Cortex of kidney (tissue), 1 donor: ENCODE results near the gene DUSP5.

Source experiments
- DNase-seq: peaks from one replicate; lab custom pipeline; 2025; lab: John Stamatoyannopoulos, UW

The DUSP5 gene

GRCh38 chr10:110500515-110500905, 2.8 kb downstream of the DUSP5 start:
- no peak for DNase-seq

DNA sequence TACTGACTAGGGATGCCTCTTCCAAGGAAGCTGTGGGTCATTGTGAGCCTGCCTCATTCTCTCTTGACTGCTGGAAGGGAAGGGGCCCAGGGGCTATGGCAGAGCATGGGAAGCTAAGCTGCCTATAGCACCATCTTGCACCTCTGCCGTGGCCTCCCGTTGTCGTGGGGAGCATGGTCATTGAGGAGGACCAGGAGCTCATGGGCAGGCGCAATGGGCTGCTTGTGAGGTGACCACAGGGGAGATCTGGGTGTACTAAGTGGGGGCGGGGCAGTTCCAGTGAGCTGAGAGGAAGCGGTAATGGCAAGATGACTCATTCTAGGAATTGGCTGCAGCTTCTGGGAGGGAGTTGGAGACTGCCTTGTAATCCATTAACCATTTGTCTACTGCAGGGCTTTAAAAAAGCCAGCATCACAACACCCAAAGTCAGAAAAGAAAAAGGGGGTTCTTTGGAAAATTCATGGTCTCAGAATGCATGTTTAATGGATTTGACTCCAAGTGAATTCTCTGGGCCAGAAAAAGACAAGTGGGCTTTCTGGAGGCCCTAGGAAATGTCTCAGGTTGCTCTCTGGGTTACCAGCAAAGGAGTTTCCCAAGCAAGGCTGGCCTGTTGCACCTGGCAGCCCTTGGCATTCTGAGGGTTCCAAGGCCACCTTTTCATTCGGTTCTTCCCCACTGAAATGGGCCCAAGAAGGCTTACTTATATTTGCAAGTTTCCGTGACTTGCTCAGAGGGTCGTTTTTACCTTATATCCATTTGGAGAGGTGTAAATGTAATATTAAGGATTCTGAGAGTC, 3.6 kb downstream of the DUSP5 start:
- no peak for DNase-seq

- DNase-seq, result no peak
Observed at GRCh38 chr10:110502072-110502845, 4.6 kb downstream of the DUSP5 start.

GRCh38 chr10:110502851-110503301, 5.2 kb downstream of the DUSP5 start:
- no peak for DNase-seq

- DNase-seq, result no peak
Observed at GRCh38 chr10:110503528-110504110, 5.9 kb downstream of the DUSP5 start.

DNA sequence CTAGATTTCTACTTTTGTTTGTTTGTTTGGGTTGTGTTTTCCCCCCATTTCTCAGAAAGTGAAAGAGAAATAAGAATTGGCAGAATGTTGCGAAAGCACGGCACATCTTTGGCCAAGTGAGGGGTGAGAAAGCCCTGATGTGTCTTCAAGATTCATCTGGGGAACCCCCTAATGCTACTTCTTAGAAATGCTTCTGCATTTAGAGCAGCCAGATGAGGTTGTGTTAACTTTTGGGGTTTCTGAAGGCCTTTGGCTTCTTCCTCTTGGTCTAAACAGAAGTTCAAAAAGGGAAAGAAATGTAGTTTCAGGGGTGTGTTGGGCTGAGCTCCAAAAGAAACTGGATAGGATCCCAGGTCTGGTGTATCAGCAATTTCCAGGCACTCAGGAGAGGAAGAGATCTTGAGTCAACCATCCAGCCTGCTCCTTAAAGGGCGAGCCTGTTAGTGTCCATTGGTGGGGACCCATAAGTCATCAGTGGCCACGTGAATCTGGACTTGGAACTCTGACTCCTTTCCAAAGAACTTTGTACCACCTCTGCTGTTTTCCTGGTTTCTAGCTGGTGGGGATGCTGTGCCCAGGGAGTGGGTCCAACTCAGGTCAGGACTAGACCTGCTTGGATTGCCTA, 6.5 kb downstream of the DUSP5 start:
- no peak for DNase-seq

GRCh38 chr10:110505130-110505770, 7.5 kb downstream of the DUSP5 start:
- DNase-seq, result no peak

- DNase-seq, result no peak
Observed at GRCh38 chr10:110506448-110506847, 8.7 kb downstream of the DUSP5 start.

- DNase-seq, result no peak
Observed at GRCh38 chr10:110507346-110507745, 9.6 kb downstream of the DUSP5 start.

DNA sequence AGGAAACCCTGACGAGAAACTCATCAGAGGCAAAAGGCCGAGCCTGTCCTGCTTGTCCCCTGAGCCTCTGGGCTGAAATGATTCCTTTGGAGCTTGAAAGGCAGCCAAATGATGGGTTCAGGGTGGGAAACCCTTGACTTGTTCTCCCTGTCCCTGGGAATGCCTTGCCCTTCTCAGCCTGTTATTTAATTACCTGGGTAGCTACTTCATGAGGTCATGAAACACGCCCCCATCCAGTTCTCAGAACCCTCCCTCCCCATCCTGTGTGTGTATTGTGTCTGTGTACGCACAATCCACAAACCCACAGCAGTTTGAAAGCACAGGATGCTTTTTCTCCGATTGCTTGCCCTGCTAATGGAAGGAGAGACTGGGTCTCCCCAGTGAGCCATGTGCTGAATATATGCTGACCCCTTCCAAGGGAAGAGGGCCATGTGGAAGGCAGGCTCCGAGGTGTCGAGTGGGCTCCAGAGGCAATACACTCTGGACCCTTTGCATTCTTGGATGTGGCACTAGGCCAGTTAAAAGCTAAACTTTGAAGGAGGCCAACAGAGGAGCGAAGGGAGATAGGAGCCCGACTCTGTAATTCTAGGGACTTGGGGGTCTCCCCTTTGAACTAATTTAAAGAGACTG, 10.6 kb downstream of the DUSP5 start:
- no peak for DNase-seq

DNA sequence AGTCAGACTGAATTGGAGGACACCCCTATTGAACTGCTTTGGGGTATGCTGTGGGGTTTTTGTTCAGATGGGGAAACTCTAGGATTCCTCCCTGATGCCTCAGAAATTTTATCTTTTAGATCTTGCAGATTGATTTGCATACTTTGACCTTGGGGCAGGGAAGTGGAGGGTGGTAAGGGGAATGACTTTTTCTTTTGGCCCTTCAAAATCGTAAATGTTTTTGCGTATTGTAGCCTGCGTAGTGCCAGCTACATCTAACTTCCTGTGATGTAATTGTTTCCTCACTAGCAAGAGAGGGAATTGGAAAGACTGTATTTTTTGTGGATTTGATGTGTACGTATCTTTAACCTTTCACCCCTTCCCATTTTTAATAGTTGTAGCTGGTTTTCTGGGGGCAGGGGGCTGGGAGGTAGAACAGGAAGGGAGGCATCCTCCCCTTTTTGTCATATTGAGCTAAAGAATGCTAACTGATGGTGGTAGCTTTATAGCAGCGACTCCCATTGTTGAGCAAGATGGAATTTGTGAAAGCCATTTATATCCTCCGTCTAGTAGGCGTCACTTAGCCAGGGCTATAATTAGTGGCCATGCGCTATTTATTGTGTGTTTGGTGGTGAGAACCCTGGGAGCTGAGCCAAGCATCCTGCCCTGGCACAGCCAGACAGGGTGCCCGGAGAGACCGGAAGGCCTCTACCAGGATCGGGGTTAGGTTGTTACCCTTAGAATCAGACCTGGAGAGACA, 11.3 kb downstream of the DUSP5 start:
- DNase-seq, result no peak

DNA sequence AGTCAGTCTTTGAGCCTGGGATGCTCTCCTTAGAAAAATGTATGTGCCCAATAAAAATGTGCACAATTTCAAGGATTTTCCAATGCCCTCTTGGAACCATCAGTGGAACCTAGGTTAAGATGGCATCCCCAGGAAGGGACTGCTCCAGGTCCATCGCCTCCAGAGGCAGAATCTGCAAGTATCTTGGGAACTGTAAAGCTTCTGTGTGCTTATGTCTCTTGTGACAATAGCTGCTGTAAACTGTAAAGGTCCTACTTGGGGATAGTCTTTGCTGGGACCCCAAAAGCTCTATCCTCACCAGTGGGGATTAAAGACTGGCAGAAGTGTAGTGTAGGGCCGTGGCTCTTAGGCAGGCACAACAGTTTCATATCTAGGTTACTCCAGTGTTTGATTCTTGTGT, 11.9 kb downstream of the DUSP5 start:
- no peak for DNase-seq

DNA sequence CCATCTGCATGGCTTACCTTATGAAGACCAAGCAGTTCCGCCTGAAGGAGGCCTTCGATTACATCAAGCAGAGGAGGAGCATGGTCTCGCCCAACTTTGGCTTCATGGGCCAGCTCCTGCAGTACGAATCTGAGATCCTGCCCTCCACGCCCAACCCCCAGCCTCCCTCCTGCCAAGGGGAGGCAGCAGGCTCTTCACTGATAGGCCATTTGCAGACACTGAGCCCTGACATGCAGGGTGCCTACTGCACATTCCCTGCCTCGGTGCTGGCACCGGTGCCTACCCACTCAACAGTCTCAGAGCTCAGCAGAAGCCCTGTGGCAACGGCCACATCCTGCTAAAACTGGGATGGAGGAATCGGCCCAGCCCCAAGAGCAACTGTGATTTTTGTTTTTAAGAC, 12.4 kb downstream of the DUSP5 start:
- no peak for DNase-seq

DNA sequence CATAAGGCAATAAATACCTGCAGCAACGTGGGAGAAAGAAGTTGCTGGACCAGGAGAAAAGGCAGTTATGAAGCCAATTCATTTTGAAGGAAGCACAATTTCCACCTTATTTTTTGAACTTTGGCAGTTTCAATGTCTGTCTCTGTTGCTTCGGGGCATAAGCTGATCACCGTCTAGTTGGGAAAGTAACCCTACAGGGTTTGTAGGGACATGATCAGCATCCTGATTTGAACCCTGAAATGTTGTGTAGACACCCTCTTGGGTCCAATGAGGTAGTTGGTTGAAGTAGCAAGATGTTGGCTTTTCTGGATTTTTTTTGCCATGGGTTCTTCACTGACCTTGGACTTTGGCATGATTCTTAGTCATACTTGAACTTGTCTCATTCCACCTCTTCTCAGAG, 13.0 kb downstream of the DUSP5 start:
- no peak for DNase-seq

DNA sequence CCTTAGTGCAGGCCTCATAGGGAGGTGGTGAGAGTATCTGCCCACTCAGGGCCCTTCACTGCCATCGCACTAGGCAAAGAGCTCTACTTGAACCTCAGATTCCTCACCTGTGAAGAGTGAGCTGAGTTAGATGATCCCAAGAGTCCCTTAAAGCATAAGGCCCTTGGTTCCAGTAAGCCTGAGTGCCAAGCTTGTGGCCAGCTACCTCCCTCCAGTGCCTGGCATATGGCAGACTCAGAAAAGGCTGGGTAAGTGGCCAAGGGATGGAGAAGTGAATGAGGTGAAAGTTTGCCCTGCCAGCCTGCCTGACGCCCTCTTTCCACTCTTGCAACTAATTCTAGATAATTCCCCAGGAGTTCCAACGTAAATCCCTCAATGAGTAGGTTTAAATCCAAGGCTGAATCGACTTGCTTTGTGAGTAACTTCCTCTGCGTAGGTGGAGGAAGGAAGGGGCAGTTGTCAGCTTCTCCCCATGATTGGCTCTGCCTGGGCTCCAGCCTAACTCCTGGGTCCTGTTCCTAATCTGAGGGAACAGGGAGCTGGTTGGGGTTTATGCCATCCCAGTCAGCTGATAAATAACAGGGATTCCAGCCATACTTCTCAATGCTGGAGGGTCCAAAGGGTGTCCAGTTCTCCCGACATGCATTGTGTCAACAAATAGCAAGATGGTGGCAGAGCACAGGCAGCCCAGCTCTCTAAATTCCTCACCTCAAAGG, 14.2 kb downstream of the DUSP5 start:
- no peak for DNase-seq

GRCh38 chr10:110512461-110513187, 14.9 kb downstream of the DUSP5 start:
- DNase-seq, result no peak

DNA sequence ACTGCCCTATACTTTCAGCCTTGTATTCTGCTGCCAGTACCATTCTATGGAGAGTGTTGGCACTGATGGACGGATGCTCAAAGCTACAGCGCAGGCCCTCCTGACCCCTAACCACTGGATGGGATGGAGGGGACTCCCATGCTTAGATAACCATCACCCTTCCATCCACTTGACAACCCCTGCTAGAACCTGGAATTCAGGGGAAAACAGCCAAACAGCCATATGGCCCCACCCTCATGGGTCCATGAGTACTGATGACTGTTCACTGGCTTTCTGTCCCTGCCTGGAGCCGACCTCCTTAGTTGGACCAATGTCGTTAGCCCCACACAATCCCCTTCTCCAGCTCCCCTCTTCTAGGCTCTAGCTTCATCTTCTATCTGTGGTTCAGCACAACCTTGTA, 16.2 kb downstream of the DUSP5 start:
- no peak for DNase-seq

- no peak for DNase-seq
Observed at GRCh38 chr10:110514848-110515247, 17.1 kb downstream of the DUSP5 start.

DNA sequence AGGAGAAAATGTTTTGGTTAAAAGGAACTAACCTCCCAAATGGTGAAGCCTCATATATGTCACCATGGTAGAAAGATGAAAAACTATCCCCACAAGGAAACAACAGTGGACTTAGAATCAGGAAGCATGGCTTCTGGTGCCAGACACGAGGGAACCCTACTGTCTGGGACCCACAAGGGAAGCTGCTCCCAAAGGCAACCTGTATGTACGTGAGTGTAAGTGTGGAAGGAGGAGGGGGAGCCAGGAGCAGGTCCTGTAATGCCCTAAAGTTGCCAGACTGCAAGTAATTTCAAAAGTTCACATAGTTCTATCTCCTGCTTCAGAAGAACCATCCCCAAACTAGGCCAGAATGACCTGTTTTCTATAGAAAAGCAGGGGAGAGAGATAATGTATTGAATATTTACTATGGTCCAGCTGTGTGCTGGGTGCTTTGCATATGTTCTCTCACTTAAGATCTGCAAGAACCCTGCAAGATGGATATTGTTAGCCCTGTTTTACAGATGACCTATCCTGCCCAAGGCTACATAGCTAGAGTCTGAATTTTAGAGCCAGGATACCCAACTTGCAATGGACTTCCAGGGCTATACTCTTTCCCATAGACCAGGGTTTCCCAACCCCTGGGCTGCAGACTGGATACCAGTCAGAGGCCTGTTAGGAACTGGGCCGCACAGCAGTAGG, 19.2 kb downstream of the DUSP5 start:
- no peak for DNase-seq
